ENCODE data around the gene CFAP97.
"Not testable (repeated sequence)": the region's sequence is repeated elsewhere in the genome, so short reads cannot be mapped to it uniquely, and the experiment has no call there.

The CFAP97 gene

DNA sequence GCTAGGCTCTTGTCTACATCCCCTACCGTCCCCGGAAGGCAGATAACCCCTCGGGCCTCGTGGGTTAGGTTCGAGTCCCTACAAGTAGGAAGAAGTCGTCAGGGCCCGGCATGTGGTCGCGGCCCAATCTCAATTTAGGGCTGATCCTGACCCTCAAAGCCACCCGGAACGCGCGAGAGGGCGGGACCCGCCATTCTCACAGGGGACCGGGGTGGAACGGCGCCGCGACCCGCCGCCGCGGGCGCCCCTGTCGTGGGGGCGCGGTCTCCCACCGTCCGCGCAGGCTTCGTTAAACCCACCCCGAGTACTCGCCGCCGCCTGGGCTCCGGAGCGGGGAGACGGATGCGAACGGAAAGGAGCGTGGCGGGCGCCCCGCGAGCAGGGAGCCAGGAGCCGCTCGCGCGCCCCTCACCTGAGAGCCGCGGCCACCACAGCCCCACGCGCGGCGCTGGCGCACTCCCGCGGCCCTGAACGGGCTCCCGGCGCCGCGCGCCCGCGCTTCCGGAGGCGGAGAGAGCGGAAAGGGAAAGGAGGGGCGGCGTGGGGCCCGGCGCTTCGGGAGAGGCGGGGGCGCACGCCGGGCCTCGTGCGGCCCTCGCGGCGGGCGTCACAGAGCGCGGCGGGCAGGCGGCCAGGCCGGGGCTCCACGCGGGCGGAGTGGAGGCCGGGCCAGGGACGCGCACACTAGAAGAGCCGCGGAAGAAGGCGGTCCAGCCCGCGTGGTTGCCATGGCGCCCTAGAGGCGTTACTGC lies at the start of gene CFAP97:
CFAP97 (minus strand) TSS at position 515 of the 752 bp plus-strand sequence. CDS start 12,804 bp downstream, outside the sequence.
- peak; percentile 7 to 71 for DNase-seq

DNA sequence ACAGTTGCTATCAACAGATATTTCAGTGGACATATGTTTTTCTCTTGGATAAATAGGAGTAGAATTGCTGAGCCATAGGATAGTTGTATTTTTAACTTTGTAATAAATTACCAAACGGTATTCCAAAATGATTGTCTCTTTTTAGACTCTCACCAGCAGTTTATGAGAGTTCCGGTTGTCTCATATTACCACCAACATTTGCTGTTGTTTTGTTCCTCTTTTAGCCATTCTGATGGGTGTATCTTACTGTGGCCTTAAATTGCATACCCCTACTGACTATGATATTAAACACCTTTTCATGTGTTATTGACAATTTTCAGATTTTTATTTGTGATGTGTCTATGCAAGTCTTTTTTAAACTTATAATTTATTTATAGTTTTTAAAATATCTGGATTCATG lies 45.3 kb upstream of the CFAP97 start:
- no peak for DNase-seq

DNA sequence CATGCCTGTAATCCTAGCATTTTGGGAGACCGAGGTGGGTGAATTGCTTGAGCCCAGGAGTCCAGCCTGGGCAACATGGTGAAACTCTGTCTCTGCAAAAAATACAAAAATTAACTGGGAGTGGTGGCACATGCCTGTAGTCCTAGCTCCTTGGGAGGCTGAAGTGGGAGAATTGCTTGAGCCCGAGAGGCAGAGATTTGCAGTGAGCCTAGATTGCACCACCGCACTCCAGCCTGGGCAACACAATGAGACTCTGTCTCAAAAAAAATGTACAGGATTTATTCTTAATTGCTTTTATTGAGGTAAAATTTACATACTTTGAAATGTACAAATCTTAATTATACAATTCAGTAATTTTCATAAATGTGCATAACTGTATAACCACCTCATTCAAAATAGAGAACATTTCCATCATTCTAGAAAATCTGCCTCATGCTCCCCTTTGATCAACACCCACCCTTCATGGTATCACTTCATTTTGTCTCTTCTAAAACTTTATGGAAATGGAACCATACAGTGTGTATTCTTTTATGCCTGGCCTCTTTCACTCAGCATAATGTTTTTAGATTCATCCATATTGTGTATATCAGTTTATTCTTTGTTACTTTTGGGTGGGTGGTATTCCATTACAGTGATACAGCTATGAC lies 44.7 kb upstream of the CFAP97 start:
- DNase-seq = no peak

DNA sequence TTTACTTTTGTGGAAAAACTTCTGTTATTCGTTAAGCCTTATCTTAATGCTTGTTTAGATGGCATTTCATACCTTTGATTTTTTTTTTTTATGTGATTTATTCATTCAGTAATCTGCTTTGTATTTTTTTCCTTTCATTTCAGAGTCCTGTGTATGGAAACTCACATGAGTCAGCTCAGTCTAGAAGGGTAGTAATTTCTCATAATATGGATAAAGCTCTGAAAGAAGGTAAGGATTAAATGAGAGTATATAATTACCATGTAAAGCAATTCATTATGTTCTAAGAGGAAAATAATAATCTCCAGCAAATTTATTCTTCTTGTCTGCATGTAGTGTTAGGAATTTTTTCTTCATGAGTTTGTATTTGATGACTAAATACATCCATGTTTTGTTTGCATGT lies 43.4 kb upstream of the CFAP97 start:
- DNase-seq = no peak

DNA sequence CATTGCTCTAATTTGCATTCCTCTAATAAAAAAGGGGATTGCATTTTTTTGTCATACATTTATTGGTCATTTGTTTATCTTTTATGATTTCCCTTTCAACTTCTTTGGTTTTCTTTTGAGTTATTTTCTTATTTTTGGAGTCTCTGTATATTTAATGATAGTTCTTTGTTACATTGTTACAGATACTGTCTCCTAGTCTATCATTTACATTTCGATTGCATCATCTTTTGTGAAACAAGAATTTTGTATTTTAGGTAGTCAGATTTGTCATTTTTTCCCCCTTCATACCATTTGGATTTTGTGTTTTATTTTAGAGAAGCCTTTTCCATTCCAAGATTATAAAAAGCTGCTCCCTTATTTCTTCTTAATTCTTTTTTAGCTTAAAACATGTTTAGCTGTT lies 42.7 kb upstream of the CFAP97 start:
- DNase-seq = no peak

DNA sequence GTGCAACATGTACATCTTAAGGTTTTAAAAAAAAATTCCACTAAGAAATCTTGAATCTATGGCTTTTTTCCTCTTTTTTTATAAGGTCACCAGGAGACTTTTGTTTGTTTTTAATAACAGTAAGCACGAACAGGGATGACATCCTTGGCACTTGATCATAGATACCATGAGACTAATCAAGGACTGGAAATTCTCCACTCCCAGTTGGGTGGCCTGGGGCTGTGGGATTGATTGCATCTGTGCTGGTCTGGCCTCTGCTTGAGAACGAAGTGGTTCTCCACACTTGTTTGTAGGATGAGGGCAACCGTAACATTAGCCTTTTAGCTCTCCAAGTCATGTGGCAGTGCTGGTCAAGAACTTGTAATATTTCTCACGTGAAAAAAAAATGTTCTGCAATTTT lies 41.0 kb upstream of the CFAP97 start:
- no peak for DNase-seq

DNA sequence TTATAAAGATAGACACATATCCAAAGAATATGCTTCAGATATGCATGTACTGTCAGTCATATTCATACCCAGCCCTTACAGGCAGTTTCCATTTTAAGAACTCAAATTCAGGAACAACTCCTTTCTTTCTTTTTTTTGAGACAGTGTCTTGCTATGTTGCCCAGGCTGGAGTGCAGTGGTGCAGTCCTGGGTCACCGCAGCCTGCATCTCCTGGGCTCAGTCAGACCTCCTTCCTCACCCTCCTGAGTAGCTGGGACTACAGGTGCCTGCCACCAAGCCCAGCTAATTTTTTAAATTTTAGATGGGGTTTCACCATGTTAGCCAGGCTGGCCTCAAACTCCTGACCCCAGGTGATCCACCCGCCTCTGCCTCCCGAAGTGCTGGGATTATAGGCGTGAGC lies 40.1 kb upstream of the CFAP97 start:
- no peak for DNase-seq

DNA sequence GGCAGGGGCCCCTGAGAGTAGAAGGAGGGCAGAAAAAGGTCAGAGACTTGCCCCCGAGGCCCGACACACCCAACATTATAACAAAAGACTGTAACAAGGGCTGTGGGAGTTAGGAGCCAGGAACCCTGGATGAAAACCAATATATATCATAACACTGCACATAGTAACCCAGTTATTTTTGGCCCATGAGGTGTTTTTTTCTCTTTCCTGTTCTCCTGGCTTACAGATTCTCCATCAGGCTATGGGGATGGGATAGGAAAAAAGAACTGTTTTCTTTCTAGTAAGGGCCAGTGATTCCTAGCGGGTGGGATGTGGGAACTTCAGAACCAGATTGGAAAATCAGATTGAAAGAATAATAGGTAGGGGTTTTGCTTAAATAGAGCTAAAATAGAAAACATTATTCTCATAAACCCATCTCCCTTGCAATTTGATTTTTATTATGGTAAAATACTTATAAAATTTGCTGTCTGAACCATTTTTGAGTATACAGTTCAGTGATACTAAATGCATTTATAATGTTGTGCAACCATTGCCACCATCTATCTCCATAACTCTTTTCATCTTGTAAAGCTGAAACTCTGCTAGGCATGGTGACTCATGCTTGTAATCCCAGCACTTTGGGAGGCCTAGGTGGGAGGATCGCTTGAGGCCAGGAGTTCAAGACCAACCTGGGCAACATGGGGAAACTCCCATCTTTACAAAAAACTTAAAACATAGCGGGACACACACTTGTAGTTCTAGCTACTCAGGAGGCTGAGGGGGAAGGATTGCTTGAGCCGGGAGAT lies 39.1 kb upstream of the CFAP97 start:
- no peak for DNase-seq

DNA sequence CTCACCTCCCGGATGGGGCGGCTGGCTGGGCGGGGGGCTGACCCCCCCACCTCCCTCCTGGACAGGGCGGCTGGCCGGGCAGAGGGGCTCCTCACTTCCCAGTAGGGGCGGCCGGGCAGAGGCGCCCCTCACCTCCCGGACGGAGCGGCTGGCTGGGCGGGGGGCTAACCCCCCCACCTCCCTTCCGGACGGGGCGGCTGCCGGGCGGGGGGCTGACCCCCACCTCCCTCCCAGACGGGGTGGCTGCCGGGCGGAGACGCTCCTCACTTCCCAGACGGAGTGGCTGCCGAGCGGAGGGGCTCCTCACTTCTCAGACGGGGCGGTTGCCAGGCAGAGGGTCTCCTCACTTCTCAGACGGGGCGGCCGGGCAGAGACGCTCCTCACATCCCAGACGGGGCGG lies 36.7 kb upstream of the CFAP97 start:
- not testable (repeated sequence) for DNase-seq

DNA sequence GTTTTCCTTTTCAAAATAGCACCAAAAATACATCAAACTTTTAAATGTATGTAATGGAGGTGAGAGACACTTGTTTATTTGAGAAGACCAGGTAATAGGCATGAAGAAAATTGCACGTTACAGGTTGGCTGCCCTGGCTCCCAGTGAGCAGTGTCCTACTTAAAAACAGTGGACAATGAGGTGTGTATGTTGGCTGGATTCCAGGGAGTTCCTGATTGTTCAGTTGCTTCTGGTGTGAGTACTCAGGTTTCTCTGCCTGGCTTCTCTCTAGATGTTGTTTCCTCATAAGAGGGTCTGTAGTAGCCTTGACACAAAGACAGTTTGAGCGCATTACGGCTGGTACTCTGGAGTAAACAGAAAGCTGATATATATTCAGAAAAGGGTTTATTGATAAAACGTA lies 35.0 kb upstream of the CFAP97 start:
- no peak for DNase-seq

DNA sequence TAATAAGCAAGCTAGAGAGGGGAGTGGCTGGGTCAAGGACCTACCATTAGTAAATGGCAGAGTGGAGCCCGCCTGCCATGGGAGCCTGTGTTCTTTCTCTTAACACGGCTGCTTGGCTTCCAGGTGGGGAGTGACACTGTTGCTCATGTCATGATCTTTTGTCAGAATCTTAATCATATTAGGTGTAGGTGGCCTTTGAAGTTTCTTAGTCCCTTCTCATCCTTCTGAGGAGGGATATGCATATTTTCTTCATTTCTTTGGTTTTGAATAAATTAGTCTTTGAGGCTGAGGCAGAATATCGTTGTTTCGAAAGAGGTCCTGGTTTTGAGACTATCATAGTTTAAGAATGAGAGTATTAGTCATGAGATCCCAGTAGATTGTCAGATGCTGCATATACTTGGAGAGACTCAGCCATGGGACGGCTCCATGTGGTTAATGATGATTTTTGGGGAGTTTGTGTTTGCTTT lies 34.4 kb upstream of the CFAP97 start:
- no peak for DNase-seq

DNA sequence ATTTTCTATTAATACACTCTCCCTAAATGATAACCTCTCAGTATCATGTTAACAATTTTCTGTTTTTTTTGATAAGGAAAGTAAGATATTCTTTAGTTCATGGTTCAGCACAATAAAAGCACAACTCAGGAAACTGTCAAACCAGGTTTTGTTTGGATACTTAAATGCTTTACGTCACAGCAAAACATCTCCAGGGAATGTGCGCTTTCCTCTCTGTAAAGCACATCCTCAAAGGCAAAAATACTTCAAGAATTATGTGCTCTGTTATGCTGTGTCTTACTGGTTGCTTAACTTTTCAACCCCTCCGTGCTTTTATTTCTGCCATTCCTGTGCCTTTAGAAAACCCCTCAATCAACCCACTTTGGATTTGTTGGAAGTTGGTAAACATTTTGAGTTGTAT lies 33.4 kb upstream of the CFAP97 start:
- no peak for DNase-seq

DNA sequence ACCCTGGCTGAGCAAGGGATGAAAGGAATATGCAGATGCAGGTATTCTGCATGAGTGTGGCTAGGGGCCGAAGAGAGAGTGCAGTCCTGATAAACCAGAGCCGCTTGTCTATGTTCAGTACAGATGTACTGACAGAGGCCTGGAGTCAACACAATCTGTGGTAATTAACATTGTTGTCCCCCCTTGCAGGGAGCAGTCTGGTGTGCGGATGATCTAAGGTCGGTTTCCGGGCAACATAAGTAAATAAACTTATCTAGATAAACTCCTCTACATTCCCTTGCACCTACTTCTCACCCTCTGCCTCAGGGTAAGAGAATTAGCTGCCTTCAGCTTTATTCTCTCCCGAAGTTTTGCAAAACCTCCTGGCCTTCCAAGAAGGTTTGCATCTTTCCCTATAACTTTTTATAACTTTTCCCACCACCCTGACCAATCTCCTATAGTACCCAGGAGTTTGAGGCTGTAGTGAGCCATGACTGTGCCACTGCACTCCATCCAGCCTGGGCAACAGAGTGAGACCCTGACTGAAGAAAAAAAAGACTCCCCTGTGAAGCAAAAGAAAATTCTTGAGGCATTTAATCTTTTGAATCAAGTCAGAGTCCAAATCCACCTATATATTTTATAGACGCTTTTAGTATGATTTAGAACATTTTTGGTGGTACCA lies 32.2 kb upstream of the CFAP97 start:
- no peak for DNase-seq

DNA sequence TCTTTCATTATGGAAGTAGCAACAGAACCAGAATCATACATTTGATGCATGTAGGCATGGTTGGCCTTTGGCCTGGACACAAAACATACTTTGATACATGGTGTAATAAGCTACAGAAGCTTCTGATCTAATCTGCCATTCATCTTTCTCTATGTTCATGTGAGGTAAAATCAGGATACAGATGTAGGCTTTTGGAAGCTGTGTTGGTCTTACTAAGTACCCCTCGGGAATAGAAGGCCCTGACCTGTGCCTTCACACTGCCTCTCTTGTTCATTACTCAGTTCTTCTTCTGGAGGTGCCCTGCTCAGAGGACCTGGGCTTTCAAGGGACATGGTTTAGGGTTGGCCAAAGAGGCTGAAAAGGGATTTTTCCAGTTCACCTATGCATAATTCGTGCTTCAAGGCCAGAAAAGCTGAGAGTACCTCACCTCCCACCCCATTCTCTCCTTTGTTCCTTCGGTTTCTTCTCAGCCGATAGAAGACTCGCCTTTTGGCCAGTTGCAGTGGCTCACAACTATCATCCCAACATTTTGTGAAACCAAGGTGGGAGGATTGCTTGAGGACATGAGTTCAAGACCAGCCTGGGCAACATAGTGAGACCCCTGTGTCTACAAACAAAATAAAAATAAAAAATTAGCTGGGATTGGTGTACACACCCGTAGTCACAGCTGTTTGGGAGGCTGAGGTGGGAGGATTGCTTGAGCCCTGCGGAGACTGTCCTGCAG lies 31.5 kb upstream of the CFAP97 start:
- DNase-seq = no peak

DNA sequence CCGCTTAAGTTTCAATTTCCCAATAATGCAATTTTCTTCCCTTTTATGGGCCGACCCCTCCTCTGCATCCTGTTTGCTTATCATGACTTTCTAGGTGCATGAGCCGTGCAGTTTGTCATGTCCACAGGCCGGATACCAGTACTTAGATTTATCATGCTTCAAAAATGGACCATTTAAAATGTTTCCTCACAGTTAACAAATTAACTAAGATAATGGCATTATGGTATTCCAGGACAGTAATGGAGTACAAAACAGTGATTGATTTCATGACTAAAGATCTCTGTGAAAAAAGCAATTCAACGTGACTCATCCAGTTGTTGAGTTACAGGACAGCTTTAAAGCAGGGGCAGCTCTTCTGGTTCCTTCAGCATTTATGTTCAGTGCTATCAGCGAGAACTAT lies 28.6 kb upstream of the CFAP97 start:
- no peak for DNase-seq

DNA sequence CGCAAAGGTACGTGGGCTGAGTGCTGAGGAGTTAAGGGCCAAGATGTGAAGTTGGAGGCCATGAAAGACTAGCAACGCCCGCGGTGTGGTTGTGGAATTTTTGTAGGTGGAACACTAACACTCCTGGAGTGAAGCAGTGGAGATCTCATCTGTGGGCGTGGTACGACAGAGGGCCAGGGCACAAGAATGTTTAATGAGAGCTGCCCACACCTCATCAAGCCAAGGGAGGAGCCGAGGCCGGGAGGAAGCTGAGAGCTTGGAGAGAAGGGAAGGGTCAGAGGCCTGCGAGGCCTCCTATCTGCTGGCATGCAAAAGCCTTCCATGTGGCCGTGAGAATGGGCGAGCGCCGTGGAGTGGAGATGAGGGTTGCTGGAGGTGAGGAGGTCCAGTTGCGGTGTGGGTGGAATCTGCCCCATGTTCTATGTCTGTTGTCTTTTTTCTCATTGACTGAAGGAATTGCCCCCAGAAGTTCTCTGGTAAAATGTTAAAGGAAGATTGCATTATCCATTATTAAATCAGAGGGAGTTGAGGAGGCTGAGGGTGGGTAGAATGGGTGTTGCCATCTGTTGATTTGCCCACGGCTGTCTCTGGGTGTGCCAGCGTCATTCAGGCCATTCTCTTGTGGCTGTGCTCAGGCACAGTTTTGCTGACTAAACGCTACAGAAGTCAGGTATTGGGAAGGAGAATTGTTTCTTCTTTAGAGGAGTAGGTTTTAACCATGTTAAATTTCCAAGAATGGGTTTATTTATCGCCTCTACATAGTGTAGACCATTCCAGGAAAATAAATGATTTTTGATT lies 25.4 kb upstream of the CFAP97 start:
- no peak for DNase-seq

DNA sequence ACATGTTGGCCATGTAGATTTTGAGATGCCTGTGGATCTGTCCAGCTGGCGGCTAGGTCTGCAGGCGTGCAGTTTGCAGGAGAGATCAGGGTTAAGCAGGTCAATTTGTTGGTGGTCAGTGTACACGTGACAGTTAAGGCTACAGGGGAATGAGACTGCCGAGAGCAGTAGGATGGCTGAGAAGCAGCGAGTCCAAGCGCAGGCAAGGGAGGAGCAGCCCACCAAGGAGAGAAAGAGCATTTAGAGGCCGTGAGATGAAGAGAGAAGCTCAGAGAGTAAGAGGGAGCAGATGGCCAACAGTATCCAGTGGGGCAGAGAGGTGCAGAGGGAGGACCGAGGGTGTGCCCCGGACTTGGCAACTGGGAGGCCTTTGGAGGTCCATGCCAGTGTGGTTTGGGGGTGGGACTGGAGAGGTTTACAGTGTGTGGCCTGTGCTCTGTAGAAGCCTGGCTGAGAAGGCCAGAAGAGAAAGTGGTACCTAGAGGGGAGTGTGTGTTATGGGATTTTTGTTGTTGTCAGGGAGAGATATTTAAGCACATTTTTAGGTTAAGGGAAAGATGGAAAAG lies 24.0 kb upstream of the CFAP97 start:
- DNase-seq = no peak

DNA sequence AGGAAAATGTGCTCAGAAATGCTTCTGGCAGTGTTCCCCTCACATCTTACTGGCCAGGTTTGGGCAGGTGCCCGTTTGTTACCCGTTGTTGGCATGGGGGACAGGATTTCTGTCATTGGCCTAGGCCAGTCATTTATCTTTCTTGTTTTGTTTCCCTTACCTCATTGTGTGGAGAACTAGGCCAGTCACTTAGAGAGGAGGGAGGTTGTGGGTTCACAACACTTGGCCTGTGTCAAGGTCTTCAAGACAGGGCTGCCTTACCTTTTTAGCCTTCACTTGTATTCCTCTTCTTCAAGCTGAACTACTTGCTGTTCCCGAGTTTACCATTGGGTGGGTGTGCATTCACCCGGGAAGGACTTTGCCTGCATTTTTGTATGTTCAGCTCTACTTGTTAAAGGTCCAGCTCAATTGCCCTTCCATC lies 23.3 kb upstream of the CFAP97 start:
- DNase-seq = no peak

DNA sequence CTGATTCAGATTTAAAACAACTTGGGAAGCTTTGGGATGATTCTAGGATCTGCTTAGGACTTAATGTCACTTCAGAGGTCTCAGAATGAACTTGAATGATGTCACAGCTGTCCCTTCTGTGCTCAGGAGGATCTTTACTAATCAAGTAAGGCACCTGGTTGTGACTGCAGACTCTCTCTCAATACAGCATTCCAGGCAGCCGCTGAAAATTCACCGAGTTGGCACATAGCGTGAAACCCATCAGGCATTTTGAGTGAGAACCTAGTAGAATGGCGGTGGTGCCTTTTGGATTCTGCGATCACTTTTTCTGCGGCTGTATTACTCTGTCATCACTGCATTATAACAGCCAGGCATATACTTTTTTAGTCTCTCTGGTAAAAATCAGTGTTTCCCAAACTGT lies 22.1 kb upstream of the CFAP97 start:
- DNase-seq = no peak

DNA sequence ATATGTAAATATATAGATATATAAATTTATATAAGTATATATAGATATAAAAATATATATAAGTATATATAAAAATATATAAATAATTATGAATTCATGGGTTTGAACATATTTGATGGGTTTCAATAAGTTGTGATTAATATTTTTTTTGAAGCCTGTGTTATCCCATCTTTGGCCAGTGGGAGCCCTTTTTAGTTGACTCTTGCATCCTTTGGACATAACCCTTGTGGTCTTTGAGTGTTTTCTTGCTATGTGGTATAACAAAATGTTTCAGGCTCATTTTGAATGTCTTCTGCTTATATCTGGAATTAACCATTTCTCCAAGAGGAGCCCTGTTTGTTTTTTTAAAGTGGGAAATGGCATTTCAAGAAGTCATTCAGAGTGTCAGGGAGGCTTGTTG lies 20.8 kb upstream of the CFAP97 start:
- no peak for DNase-seq

DNA sequence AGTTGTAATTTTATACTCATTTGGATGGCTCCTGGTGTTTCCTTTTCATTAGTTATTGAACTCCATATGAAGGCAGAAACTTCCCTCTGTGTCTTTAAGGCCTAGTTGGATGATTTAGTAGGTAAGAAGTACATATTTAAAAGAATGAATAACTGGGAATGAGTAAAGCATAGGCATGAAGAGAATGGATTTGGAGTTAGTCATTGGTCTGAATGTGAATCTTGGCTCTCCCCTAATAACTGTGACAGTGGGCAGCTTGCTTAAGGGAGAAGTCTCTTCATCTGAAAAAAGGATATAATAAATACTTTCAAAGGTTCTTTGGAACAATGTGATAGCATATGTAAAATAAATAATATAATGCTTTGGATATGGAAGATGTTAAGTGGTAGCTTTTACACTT lies 18.8 kb upstream of the CFAP97 start:
- DNase-seq = no peak
